ENCODE results near the gene RBM20.

- TF ChIP-seq CTCF (IDR thresholded peaks at IDR 0.05) (no peak), EP300 (IDR thresholded peaks at IDR 0.05) (no peak), POLR2A (IDR thresholded peaks at IDR 0.05) (no peak), POLR2AphosphoS5 (IDR thresholded peaks at IDR 0.05) (no peak)
Measured at GRCh38 chr10:110770243-110770642, 126.1 kb downstream of the RBM20 start.

All from sigmoid colon (tissue), 4 donors.